Activated CD4-positive, alpha-beta T cell treated with anti-CD3 and anti-CD28 coated beads, Interleukin-2, amount 10 ng/mL, durations not matched to agents 24 days and 14 days (primary cell): ENCODE results near the gene CRY2. TPM values are rescaled to one million over a fixed set of nuclear protein-coding genes. Genes with fewer than 3 reads are reported as not detected.

Experiments used
- DNase-seq: peaks from one replicate; pipeline ENCODE4 v3.0.0; 2022
- H3K27ac Mint-ChIP-seq: one replicate; pipeline ENCODE4 v1.8.0; 2022; ENCODE audit warnings: mild to moderate bottlenecking, mixed read lengths
- H3K27me3 Mint-ChIP-seq: one replicate; pipeline ENCODE4 v1.8.0; 2022; ENCODE audit warnings: mixed read lengths
- H3K36me3 Mint-ChIP-seq: one replicate; pipeline ENCODE4 v1.8.0; 2022; ENCODE audit warnings: low read depth, mild to moderate bottlenecking, mixed read lengths
- H3K4me1 Mint-ChIP-seq: one replicate; pipeline ENCODE4 v1.8.0; 2021; ENCODE audit warnings: mixed read lengths
- H3K4me3 Mint-ChIP-seq: one replicate; pipeline ENCODE4 v1.8.0; 2022; ENCODE audit warnings: mild to moderate bottlenecking, moderate library complexity, mixed read lengths
- H3K9me3 Mint-ChIP-seq: one replicate; pipeline ENCODE4 v1.8.0; 2021; ENCODE audit warnings: mixed read lengths
- intact Hi-C: fragments of 100-400 bp; cut with micrococcal nuclease; formaldehyde crosslinking; loops from one replicate; pipeline ENCODE4 v1.15.1; 2023
- total RNA-seq: library from RNA; stranded (reverse); gene quantifications from 2 replicates; pipeline ENCODE4 v1.2.3, GENCODE V29; 2022

Gene CRY2
- total RNA-seq, 1 donor from 2014 or later: 22.5 TPM

DNA sequence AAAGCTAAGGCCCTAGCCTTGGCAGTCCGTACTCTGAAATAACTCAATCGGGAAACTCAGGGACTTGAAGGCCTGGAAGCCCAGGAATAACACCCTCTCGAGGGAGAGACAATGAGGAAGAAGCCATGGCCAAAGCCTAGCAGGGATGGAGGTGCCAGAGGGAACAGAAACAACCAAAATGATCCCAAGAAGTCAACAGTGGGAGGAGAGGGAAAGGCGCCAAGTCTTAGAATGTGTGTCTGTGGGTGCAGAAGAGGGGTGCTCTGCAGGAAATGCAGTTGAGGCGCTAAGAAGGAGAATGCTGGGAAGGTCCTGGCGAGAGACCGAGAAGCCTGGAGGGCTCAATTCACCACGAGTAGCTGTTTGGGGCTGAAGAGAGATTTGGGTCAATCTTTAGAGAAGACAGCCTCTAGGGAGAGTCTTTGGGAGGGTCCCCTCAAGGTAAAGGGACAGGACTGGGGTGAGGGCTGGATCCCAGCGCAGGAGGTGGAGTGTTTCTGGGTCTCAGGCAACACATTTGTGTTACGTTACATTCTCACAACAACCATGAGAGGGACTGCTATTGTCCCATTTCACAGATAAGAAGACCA lies 37.4 kb downstream of the CRY2 start:
- Mint-ChIP-seq H3K9me3 (no peaks in the 10 kb centered on the region), H3K4me1 (peaks cover 6% of the 10 kb centered on the region), H3K36me3 (peaks cover 1% of the 10 kb centered on the region), H3K27ac (no peak overlapping the region), H3K27me3 (peaks cover 10% of the 10 kb centered on the region), H3K4me3 (peak overlapping the region; percentile 79)
- intact Hi-C loops: loop anchor here (1.0 to 5.0 kb wide), 2 partner anchors 34 to 37 kb away; partner anchors contain the start of gene CRY2
- no peak for DNase-seq

DNA sequence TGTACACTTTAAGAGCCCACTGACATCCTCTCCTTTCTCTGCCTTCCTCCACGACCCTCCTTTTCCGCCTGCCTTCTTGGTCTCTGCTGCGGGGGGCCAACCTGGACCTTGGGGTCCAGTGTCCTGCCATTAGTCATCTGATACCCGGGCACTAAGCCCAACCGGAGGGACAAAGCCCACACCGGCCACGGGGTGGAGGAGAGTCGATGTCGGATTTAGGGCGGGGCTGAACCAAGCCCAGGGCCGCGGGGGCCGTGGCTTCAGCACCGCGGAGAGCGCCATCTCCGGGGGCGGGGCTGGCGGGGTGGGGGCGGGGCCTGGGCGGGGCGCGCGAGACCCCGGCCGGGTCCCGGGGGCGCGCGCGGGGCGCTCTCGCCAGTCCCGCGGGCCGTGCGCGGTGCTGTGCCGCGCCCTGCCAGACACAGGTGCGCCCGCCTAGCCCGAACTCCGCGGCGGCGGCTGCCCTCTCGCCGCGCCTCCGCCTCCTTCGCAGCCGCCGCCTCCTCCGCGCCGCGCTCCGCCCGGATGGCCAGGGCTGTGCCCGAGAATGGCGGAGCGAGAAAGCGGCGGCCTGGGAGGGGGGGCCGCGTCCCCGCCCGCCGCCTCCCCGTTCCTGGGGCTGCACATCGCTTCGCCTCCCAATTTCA lies 38.1 kb downstream of the CRY2 start, which contains the start of gene MAPK8IP1:
TSS of gene MAPK8IP1 (plus strand) at position 378 of the 647 bp plus-strand sequence. CDS start at position 548, 170 bp downstream.
- intact Hi-C loops: loop anchor here (1.0 to 5.0 kb wide), 2 partner anchors 33 to 38 kb away; partner anchors contain the start of gene CRY2
- Mint-ChIP-seq H3K4me1 (peaks cover 6% of the 10 kb centered on the region), H3K27me3 (peaks cover 10% of the 10 kb centered on the region), H3K9me3 (no peaks in the 10 kb centered on the region), H3K36me3 (peaks cover 1% of the 10 kb centered on the region), H3K27ac (no peak within 1 kb of the TSS), H3K4me3 (peak within 1 kb of the TSS; percentile 79)
- DNase-seq: peak; percentile 88

GRCh38 chr11:45885921-45886721 lies 38.8 kb downstream of the CRY2 start:
- no peak overlapping the region for H3K27ac Mint-ChIP-seq
- H3K36me3 Mint-ChIP-seq: no peaks in the 10 kb centered on the region
- peaks cover 6% of the 10 kb centered on the region for H3K4me1 Mint-ChIP-seq
- peaks cover 10% of the 10 kb centered on the region for H3K27me3 Mint-ChIP-seq
- DNase-seq: no peak
- H3K9me3 Mint-ChIP-seq: no peaks in the 10 kb centered on the region
- intact Hi-C loops: loop anchor here (1.0 to 5.0 kb wide), 2 partner anchors 32 to 39 kb away; partner anchors contain the start of gene CRY2
- peak overlapping the region; percentile 28 for H3K4me3 Mint-ChIP-seq

DNA sequence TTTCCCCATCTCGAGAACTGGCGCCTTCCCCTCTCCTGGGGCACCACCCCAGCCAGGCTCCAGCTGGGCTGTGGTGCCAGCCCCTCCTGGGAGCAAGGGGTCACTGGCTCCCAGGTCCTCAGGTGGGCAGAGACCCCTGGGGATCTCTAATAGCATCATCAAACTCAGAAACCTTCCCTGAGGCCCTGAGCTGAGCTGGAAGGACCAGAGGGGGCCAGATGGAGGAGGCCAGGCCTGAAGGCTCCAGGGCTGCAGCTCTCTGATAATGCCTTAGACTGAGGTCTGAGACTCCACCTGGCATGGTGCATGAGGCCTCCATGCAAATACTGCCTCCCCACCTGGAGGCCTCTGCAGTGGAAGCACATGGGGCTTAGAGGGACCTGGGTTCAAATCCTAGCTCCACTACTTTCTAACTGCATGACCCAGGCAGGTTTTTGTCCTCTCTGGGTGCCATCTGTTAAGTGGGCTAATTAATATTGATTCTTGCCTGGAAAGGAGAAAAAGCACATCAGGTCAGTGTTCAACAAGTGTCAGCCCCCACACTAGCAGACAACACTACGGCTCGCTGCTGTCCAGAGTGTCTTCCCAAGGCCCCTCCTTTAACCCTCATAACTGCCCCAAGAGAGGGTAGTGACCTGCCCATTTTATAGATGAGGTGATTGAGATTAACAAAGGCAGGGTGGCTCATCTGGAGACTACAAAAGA lies 39.7 kb downstream of the CRY2 start:
- DNase-seq: no peak
- H3K27ac Mint-ChIP-seq: no peak overlapping the region
- intact Hi-C loops: loop anchor here (5.0 kb wide), 1 partner anchor 40 kb away; the partner anchor contains the start of gene CRY2
- H3K4me1 Mint-ChIP-seq: peaks cover 6% of the 10 kb centered on the region
- peak overlapping the region; percentile 28 for H3K4me3 Mint-ChIP-seq
- no peaks in the 10 kb centered on the region for H3K36me3 Mint-ChIP-seq
- no peaks in the 10 kb centered on the region for H3K9me3 Mint-ChIP-seq
- peaks cover 10% of the 10 kb centered on the region for H3K27me3 Mint-ChIP-seq

DNA sequence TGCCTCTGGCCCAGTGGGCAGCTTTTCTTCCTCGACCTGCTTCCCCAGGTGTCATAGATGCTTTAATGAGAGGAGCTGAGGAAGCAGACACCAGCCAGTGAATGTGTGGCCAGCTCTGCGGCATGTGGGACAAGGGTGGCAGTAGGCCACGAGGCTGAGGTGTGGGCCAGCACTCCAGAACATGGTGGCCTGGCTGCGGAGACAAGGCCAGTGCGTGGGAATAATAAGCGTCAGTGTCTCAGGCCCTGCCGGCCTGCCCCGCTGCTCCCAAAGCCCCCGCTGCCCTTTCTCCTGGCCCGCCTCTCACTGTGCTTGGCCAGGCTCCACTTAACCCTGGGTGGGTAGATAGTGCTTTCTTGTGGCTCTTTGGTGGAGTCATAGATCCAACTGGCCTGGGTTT lies 40.3 kb downstream of the CRY2 start:
- no peaks in the 10 kb centered on the region for H3K9me3 Mint-ChIP-seq
- H3K4me1 Mint-ChIP-seq: peaks cover 6% of the 10 kb centered on the region
- H3K4me3 Mint-ChIP-seq: no peak overlapping the region
- no peak overlapping the region for H3K27ac Mint-ChIP-seq
- H3K27me3 Mint-ChIP-seq: peaks cover 10% of the 10 kb centered on the region
- intact Hi-C loops: loop anchor here (5.0 kb wide), 1 partner anchor 40 kb away; the partner anchor contains the start of gene CRY2
- no peak for DNase-seq
- H3K36me3 Mint-ChIP-seq: no peaks in the 10 kb centered on the region

DNA sequence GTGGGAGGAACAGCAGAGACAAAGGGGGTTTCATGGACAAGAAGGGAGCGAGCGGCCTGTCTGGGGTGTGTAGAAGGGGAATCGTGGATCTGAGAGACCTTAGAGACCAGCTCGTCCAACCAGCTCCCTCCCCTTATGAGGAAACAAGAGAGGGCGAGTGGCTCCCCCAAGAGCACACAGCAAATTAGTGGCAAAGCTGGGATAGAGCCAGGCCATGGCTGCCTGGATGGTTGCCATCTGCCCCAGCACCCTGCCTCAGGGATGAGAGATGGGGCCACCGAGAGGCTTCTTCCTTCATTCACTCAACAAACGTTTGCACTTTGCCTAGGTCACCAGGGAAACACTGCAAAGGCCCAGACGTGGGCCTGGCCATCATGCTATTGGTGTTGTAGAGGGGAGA lies 42.3 kb downstream of the CRY2 start:
- peaks cover 4% of the 10 kb centered on the region for H3K4me1 Mint-ChIP-seq
- no peaks in the 10 kb centered on the region for H3K9me3 Mint-ChIP-seq
- intact Hi-C loops: loop anchor here (5.0 kb wide), 1 partner anchor 42 kb away; the partner anchor contains the start of gene CRY2
- DNase-seq: no peak
- peaks cover 14% of the 10 kb centered on the region for H3K27me3 Mint-ChIP-seq
- H3K36me3 Mint-ChIP-seq: no peaks in the 10 kb centered on the region
- no peak overlapping the region for H3K4me3 Mint-ChIP-seq
- H3K27ac Mint-ChIP-seq: no peak overlapping the region

GRCh38 chr11:45889966-45890365 lies 42.7 kb downstream of the CRY2 start:
- no peaks in the 10 kb centered on the region for H3K9me3 Mint-ChIP-seq
- H3K36me3 Mint-ChIP-seq: no peaks in the 10 kb centered on the region
- intact Hi-C loops: loop anchor here (5.0 kb wide), 1 partner anchor 43 kb away; the partner anchor contains the start of gene CRY2
- peaks cover 13% of the 10 kb centered on the region for H3K27me3 Mint-ChIP-seq
- DNase-seq: no peak
- H3K4me1 Mint-ChIP-seq: peaks cover 3% of the 10 kb centered on the region
- H3K4me3 Mint-ChIP-seq: no peak overlapping the region
- H3K27ac Mint-ChIP-seq: no peak overlapping the region

- Mint-ChIP-seq H3K4me1 (no peaks in the 10 kb centered on the region), H3K27ac (no peak overlapping the region), H3K36me3 (no peaks in the 10 kb centered on the region), H3K9me3 (no peaks in the 10 kb centered on the region), H3K27me3 (peaks cover 14% of the 10 kb centered on the region), H3K4me3 (no peak overlapping the region)
- intact Hi-C loops: no loop called here
- DNase-seq: no peak
Observed at GRCh38 chr11:45890886-45891550, 43.7 kb downstream of the CRY2 start.

GRCh38 chr11:45892856-45893255 lies 45.6 kb downstream of the CRY2 start:
- H3K4me3 Mint-ChIP-seq: no peak overlapping the region

GRCh38 chr11:45894555-45895247 lies 47.4 kb downstream of the CRY2 start:
- no peak overlapping the region for H3K4me3 Mint-ChIP-seq
- H3K4me1 Mint-ChIP-seq: peaks cover 2% of the 10 kb centered on the region
- peaks cover 26% of the 10 kb centered on the region for H3K27me3 Mint-ChIP-seq
- no peak for DNase-seq
- no peak overlapping the region for H3K27ac Mint-ChIP-seq
- intact Hi-C loops: no loop called here
- H3K36me3 Mint-ChIP-seq: no peaks in the 10 kb centered on the region
- H3K9me3 Mint-ChIP-seq: no peaks in the 10 kb centered on the region

More at GRCh38 chr11:45892856-45893255, 45.6 kb downstream of the CRY2 start:
- Mint-ChIP-seq H3K27ac (no peak overlapping the region), H3K9me3 (no peaks in the 10 kb centered on the region), H3K27me3 (peaks cover 20% of the 10 kb centered on the region), H3K4me1 (no peaks in the 10 kb centered on the region), H3K36me3 (no peaks in the 10 kb centered on the region)
- no peak for DNase-seq
- intact Hi-C loops: no loop called here

GRCh38 chr11:45895553-45896259 lies 48.4 kb downstream of the CRY2 start:
- Mint-ChIP-seq H3K4me3 (no peak overlapping the region), H3K27me3 (peaks cover 30% of the 10 kb centered on the region), H3K9me3 (no peaks in the 10 kb centered on the region), H3K27ac (no peak overlapping the region), H3K4me1 (peaks cover 2% of the 10 kb centered on the region), H3K36me3 (no peaks in the 10 kb centered on the region)
- no peak for DNase-seq
- intact Hi-C loops: no loop called here

DNA sequence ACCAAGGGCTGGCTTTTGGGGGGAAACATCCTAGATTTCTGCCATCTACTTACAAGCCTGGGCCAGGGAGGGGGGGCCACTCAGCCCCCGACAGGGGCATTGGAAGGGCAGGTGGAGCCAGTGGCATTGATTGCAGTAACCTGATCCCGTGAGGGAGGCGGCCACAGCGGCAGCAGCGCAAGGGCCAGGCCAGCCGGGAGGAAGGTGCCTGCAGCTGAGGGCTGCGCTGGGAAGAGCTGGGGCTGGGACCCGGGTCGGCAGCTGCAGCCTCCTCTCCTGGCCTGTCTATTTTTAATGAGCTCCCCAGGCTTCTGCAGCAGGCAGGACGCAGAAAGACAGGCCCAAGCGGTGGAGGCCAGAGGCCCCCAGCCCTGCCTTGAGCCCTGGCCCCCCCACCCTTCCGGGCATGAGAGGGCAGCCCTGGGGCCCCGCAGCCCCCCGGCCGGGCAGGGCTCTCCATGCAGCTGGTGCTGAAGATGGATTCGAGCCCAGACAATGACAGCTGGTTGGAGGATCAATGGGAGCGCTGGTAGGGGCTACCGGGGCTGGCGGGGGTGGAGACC lies 49.2 kb downstream of the CRY2 start:
- H3K27me3 Mint-ChIP-seq: peaks cover 38% of the 10 kb centered on the region
- H3K4me3 Mint-ChIP-seq: no peak overlapping the region
- no peak for DNase-seq

More for the DNA sequence above, 49.2 kb downstream of the CRY2 start:
- Mint-ChIP-seq H3K9me3 (no peaks in the 10 kb centered on the region), H3K4me1 (peaks cover 2% of the 10 kb centered on the region), H3K36me3 (no peaks in the 10 kb centered on the region), H3K27ac (no peak overlapping the region)
- intact Hi-C loops: no loop called here
